Thoracic aorta (tissue), 2 donors: Measurements from ENCODE around the gene TEPSIN. TPM values are rescaled to one million over a fixed set of nuclear protein-coding genes. Genes with fewer than 3 reads are reported as not detected.
A peak's percentile ranks its signal among the peaks of the same experiment; 100 is the strongest.

Source experiments
- ATAC-seq: fragments of 150-250 bp; one replicate; pipeline ENCODE4 v1.8.0; 2017; ENCODE audit warnings: low read depth; ENCODE audit not compliant: insufficient number of reproducible peaks, low FRiP score
- DNase-seq: peaks from one replicate; pipeline ENCODE4 v3.0.0-alpha.2; 2020; ENCODE audit warnings: low spot score
- H3K27ac ChIP-seq, 2 donors: fragments of 200-600 bp; sonication (generic); 1 replicate in 1 of 2; 2 replicates in 1 of 2; pipeline ENCODE4 v1.5.1; 2016; ENCODE audit warnings: mild to moderate bottlenecking in 2 of 2, moderate library complexity in 2 of 2
- H3K27me3 ChIP-seq: fragments of 200-600 bp; sonication (generic); replicated peaks from 2 replicates; pipeline ENCODE4 v1.6.0; 2016; ENCODE audit warnings: mild to moderate bottlenecking; ENCODE audit not compliant: insufficient read depth
- H3K36me3 ChIP-seq: fragments of 200-600 bp; sonication (generic); one replicate; pipeline ENCODE4 v1.5.1; 2016
- H3K4me1 ChIP-seq, 2 donors: fragments of 200-600 bp; sonication (generic); 1 replicate in 1 of 2; 2 replicates in 1 of 2; pipeline versions ENCODE4 v1.5.1 to v1.6.0; 2016; ENCODE audit warnings: low read depth in 2 of 2, mild to moderate bottlenecking in 1 of 2; ENCODE audit not compliant: control insufficient read depth in 1 of 2
- H3K4me3 ChIP-seq: fragments of 200-600 bp; sonication (generic); 2 replicates; pipeline ENCODE4 v1.5.1; 2016; ENCODE audit warnings: mild to moderate bottlenecking
- H3K9me3 ChIP-seq: fragments of 200-600 bp; sonication (generic); 2 replicates; pipeline ENCODE4 v1.5.1; 2016
- total RNA-seq, 2 donors: library from RNA; depleted of rRNA; stranded (reverse); fragments of >200 nt; gene quantifications; one replicate each; pipeline versions ENCODE4 v1.1.0 to v1.2.3, GENCODE V29; 2016
- TF ChIP-seq, protein P1 (sequence below): fragments of 200-600 bp; sonication (generic); IDR thresholded peaks from one replicate; pipeline ENCODE4 v1.5.1; 2019; ENCODE audit warnings: antibody characterized with exemption

The TEPSIN gene
- total RNA-seq, 2 donors from 2014 or later = 52.4 to 70.8 TPM

DNA sequence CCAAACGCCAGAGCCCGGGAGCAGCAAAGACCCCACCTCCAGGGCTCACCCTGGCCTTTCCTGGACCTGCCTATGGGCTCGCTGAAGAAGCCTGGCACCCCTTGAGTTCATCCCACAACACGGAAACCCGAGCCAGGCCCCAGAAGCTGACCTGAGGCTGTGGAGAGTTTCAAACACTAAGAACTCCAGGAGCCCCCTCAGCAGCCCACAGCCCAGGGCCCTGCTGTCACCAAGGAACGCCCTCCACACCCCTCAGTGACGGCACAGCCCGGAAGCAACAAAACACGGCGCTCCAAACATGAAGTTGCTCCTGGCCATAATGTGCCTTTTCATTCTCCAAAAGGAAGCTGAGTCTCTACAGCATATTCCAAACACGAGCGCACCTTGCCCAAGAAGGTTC lies 47.0 kb upstream of the TEPSIN start:
- Histone ChIP-seq H3K4me1 (peaks cover 0 to 8% of the 10 kb centered on the region in 2 donors), H3K4me3 (peak overlapping the region; percentile 58), H3K27ac (no peak overlapping the region), H3K9me3 (no peaks in the 10 kb centered on the region), H3K36me3 (peaks cover 13% of the 10 kb centered on the region), H3K27me3 (no peaks in the 10 kb centered on the region)
- ATAC-seq (no peak), DNase-seq (no peak)
- TF ChIP-seq, protein P1, sequence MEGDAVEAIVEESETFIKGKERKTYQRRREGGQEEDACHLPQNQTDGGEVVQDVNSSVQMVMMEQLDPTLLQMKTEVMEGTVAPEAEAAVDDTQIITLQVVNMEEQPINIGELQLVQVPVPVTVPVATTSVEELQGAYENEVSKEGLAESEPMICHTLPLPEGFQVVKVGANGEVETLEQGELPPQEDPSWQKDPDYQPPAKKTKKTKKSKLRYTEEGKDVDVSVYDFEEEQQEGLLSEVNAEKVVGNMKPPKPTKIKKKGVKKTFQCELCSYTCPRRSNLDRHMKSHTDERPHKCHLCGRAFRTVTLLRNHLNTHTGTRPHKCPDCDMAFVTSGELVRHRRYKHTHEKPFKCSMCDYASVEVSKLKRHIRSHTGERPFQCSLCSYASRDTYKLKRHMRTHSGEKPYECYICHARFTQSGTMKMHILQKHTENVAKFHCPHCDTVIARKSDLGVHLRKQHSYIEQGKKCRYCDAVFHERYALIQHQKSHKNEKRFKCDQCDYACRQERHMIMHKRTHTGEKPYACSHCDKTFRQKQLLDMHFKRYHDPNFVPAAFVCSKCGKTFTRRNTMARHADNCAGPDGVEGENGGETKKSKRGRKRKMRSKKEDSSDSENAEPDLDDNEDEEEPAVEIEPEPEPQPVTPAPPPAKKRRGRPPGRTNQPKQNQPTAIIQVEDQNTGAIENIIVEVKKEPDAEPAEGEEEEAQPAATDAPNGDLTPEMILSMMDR = no peak

DNA sequence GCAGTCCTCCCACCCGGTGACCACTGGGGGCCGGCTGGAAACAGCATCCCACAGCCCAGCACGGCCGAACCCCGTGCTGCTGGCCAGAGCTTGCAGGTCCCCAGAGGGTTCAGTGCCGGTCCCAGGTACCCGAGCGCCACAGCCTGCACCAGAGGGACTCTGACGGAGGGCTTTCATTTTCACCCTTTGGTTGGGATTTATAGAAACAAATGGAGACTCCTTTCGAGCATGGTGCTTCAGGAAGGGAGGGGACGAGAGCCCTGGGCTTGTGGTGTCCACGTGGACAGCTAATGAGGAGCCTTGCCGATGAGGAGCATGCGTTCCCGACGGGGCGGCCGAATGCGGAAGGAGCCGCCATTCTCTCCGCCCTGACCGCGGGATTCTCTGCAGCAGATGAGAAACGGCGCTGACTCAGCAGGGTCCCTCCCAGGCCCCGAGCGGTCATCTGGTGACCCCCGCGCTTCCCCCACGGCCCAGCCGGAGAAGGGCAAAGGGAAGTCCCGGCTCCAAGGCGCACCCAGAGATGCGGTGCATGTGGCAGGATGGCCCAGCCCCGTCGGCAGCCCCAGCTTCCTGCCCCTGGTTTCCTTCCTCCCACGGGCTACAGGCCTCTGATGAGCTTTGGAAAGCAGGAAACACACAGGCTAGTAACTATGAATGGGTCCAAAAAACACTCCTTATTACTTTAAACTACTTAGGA lies 46.5 kb upstream of the TEPSIN start:
- no peak overlapping the region for H3K27ac ChIP-seq
- TF ChIP-seq, protein P1 = no peak
- H3K4me3 ChIP-seq = peak overlapping the region; percentile 58
- ATAC-seq (no peak), DNase-seq (no peak)
- no peaks in the 10 kb centered on the region for H3K27me3 ChIP-seq
- no peaks in the 10 kb centered on the region for H3K9me3 ChIP-seq
- peaks cover 16% of the 10 kb centered on the region for H3K36me3 ChIP-seq
- H3K4me1 ChIP-seq = peaks cover 0 to 8% of the 10 kb centered on the region in 2 donors

DNA sequence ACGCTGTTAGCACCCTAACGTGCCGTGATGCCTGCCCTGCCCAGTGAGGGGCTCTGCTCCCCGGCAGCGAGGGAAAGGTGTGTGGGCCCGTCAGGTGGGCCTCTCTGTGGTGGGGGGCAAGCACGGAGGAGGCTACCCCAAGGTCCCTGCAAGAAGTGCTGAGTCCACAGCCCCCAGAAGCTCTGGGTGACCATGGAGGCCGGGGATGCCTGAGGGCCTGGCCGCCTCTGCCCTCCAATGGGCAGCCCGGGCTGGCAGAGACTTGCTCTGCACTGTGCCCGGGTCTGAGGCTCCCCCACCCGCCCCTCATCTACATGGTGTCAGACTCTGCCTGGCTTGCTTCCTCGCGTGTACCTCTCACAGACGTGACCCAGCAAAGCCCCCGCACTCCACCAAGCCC lies 44.0 kb upstream of the TEPSIN start:
- no peak for ATAC-seq
- Histone ChIP-seq H3K9me3 (no peaks in the 10 kb centered on the region), H3K27me3 (no peaks in the 10 kb centered on the region), H3K4me1 (peaks cover 0 to 8% of the 10 kb centered on the region in 2 donors), H3K4me3 (no peak overlapping the region), H3K36me3 (peaks cover 24% of the 10 kb centered on the region), H3K27ac (no peak overlapping the region)
- TF ChIP-seq, protein P1 = no peak
- DNase-seq = no peak

DNA sequence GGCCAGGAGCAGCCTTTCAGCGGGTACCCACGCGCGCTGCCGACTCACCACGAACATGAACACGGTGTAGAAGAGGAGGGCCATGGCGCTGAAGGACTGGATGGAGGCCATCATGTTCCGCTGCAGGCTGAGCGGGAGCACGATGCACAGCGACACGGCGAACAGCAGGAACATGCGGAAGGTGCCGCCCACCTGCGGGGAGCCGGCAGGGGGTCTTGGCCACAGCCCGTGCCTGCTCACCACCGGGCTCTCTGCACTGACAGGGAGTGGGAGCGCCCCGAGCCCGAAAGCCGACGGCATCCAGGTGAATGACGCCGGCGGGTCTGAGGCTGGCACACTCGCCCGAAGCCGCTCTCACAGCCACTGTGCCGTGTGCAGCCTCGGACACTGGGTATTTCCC lies 43.3 kb upstream of the TEPSIN start:
- H3K27me3 ChIP-seq = no peaks in the 10 kb centered on the region
- ATAC-seq (no peak), DNase-seq (no peak)
- no peak overlapping the region for H3K4me3 ChIP-seq
- H3K27ac ChIP-seq = no peak overlapping the region
- no peaks in the 10 kb centered on the region for H3K9me3 ChIP-seq
- peaks cover 0 to 8% of the 10 kb centered on the region in 2 donors for H3K4me1 ChIP-seq
- TF ChIP-seq, protein P1 = no peak
- H3K36me3 ChIP-seq = peaks cover 24% of the 10 kb centered on the region

DNA sequence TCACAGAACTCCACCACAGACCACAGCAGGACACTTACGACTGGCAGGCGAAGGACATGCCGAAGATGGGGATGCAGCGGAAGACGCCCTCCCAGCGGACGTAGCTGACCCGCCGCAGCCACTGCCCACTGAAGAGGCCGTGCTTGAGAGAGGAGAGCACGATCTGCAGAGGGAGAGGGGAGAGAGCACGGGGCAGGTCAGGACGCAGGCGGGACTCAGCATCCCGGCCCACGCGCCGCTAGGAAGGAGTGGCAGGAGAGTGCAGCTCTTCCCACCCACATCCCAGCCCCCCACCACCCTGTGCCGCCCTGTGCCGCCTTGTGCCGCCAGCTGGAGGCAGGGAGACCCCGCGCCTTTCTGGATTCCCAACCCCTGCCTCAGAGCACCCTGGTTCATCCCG lies 41.7 kb upstream of the TEPSIN start:
- ATAC-seq (no peak), DNase-seq (no peak)
- Histone ChIP-seq H3K27ac (no peak overlapping the region), H3K36me3 (peaks cover 28% of the 10 kb centered on the region), H3K4me3 (no peak overlapping the region), H3K27me3 (no peaks in the 10 kb centered on the region), H3K9me3 (no peaks in the 10 kb centered on the region), H3K4me1 (peaks cover 0 to 4% of the 10 kb centered on the region in 2 donors)
- TF ChIP-seq, protein P1 = no peak
